ENCODE measurements around the gene BBS2.
A peak's percentile ranks its signal among the peaks of the same experiment; 100 is the strongest.

BBS2 gene, protein sequence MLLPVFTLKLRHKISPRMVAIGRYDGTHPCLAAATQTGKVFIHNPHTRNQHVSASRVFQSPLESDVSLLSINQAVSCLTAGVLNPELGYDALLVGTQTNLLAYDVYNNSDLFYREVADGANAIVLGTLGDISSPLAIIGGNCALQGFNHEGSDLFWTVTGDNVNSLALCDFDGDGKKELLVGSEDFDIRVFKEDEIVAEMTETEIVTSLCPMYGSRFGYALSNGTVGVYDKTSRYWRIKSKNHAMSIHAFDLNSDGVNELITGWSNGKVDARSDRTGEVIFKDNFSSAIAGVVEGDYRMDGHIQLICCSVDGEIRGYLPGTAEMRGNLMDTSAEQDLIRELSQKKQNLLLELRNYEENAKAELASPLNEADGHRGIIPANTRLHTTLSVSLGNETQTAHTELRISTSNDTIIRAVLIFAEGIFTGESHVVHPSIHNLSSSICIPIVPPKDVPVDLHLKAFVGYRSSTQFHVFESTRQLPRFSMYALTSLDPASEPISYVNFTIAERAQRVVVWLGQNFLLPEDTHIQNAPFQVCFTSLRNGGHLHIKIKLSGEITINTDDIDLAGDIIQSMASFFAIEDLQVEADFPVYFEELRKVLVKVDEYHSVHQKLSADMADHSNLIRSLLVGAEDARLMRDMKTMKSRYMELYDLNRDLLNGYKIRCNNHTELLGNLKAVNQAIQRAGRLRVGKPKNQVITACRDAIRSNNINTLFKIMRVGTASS

GRCh38 chr16:56519459-56520250 lies at the start of gene BBS2:
TSS of gene BBS2 (minus strand) at chr16:56520024. CDS start at chr16:56519862, 162 bp downstream.
- DNase-seq, result peak in 57 of 58 donors; percentile 60 to 95 (median 87)

GRCh38 chr16:56564793-56565477 lies 45.1 kb upstream of the BBS2 start, which contains the start of gene MT4:
TSS of gene MT4 (plus strand) at chr16:56565073. CDS start at chr16:56565129, 56 bp downstream.
- DNase-seq, result no peak

DNA sequence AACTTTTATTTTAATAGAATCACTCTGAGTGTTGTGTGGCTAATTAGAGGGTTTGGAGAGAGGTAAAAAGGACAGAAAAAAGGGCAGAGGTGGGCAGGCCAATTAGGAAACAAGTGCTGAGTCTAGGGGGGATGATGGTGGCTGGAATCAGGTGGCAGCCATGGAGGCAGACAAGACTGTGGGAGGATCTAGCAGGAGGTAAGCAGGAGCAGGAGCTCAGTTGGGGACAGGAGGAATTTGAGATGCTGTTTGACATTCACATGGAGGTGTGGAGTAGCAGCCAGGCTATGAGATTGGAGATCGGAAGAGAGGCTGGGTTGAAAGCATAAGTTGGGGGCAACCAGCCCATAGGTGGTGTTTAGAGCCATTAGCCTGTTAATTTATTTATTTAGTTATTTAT lies 41.3 kb upstream of the BBS2 start:
- DNase-seq, result no peak

GRCh38 chr16:56560447-56560846 lies 40.6 kb upstream of the BBS2 start:
- DNase-seq, result no peak

DNA sequence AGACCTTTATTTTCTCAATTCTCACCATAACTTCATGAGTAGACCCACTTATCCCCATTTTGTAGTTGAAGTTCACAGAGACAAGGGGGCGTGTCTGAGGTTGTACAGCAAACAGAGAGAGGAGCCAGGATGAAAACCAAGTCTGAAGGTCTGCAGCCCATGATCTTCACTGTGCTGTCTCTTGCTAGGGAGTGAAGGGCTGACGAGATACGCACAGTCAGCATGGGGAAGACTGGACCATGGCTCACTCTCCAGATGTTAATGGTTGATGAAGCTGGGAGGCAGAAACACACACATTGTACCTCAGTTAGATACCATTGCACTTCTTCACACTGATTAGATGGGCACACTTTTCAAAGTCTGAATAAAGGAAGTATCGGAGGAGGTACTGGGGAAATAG lies 39.3 kb upstream of the BBS2 start:
- DNase-seq, result no peak

DNA sequence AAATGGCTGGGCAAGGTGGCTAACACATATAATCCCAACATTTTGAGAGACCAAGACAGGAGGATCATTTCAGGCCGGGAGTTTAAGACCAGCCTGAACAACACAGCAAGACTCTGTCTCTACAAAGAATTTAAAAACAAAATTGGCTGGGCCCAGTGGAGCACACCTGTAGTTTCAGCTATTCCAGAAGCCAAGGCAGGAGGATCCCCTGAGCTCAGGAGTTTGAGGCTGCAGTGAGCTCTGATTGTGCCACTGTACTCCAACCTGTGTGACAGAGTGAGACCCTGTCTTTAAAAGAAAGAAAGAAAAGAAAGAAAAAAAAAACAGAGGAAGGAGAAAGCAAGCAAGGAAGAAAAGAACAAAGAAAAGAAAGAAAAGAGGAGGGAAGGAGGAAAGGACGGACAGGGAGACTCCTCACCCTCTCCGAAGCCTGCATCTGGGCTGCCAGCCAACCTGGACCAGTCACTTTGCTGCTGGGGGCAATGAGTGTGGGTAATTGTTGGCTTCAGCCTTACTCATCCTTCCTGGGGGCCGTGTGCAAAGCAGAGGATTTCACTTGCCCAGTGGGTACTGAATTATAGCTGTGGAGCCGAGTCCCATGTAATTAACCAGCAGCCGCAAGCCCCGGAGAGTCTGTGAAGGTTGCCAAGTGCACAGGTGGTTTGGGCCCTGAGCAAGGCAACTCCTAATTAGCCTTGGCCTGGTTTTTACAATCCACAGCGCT lies 38.4 kb upstream of the BBS2 start:
- peak in 55 of 58 donors; percentile 17 to 89 (median 63) for DNase-seq

GRCh38 chr16:56554441-56554840 lies 34.6 kb upstream of the BBS2 start:
- DNase-seq, result no peak

GRCh38 chr16:56551796-56552738 lies 32.2 kb upstream of the BBS2 start:
- peak in 54 of 58 donors; percentile 14 to 93 (median 68) for DNase-seq

- DNase-seq, result peak in 1 of 58 donors; percentile 12
These were observed 30.0 kb upstream of the BBS2 start for GRCh38 chr16:56549744-56550385.

DNA sequence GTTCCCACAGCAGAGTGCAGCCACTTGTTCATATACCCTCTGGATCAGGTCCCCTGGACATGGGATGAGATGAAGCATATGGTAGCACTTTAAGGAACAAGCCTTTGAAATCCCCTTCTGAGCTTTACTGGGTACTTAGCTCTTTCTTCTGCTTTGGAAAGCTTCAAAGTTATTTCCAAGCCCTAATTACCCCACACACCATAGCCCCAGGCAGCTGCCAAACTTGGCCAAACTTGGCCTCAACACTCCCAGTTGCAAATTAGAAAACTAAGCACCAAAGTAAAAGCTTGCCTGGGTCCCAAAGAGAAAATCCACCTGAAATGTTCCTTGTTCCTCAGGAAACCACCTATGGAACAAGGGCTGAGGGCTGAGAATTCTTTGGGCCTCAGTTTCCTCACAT lies 29.3 kb upstream of the BBS2 start:
- DNase-seq, result peak in 11 of 58 donors; percentile 4 to 48 (median 10)

DNA sequence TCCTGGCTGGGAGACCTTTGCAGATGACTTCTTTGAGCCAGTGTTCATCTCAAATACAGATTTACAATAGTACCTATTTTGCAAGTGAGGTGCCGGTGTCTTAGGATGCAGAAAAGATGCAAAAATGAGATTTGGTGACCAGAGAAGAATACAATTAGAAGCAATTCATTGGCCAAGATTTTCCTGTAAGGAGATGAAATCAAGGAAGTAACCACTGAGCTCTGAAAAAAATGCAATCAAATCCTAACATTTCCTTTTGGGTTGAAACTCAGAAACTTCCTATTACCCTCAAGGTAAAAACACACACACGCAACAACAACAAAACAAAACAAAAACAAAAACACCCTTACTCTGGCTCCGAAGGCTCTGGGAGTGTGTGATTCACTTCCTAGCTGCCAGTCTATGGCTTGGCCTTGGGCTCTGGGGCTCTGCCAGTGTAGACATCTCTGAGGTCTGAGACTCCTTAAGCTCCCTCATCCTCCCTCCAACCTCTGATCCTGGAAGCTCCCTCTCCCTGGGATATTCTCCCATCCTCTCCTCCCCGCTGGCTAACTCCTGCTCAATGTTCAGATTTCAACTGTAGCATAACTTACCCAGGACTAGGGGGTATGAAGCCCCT lies 28.2 kb upstream of the BBS2 start:
- peak in 4 of 58 donors; percentile 10 to 55 (median 26) for DNase-seq

DNA sequence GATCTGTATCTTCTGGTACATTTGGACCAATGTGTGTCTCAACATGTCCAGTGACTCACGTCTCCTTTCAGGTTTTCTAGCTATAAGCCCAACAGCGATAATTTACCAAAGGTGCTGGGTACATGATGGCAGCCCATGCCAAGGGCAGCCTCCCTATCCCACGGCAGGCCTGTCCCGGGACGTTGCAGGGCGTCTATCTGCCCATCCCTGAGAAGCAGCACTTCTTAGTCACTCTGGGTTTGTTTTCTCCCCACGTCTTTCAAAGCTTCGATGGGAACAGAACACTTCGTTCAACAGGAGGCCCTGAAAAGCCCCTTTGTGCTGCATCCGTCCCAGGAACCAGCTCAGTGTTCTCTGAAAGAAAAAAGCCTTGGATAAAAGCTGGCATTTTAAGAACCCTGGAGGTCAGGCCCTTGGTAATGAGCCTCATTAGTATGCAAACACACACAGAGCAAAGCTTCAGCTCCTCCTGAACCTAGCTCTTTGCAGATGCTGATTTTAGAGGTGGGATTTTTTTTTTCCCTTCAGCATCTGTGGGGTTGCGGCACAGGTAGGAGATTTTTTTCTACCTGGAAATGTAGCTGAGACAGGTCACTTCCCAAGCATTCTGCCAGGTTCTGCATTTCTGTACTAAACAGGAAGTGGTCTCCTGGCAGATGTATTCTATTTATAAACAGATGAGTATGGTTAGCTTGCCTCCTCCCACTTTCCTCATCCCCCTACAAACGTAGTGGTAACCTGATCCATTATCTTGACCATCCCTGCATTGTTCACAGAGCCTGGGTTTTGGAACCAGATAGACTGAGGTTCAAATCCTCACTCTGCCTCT lies 27.5 kb upstream of the BBS2 start:
- DNase-seq, result peak in 53 of 58 donors; percentile 10 to 95 (median 72)

DNA sequence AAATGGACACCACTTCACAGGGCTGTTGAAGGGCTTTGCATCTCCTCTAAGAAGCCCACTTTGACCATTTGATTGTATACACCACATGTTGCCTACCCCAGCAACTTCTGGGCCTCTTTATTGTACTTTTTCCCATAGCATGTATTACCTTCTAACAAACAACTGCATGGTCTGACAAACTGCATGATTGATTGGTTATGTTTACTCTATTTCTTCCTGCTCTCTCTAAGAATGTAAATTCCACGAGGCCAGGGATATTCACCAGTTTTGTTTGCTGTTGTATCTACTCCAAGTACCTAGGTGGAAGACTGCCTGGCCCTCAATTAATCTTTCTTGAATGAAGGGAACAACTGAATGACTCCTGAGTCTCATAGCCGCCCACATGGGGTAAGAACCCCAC lies 22.2 kb upstream of the BBS2 start:
- no peak for DNase-seq

DNA sequence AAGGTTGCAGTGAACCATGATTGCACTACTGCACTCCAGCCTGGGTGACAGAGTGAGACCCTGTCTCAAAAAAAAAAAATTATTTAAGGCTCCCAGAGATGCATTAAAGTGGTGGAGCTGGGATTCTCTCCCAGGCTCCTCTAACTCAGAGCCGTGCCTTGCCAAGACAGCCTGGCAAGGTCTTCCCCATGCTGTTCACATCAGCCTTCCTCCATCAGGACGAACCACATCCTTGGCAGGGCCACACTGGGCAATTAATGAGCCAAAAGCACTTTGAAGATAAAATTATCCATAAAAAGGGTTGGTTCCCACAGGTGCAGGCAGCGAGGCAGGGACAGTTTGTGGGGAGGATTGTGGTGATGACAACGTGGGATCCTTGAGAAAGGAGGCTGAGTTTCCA lies 19.8 kb upstream of the BBS2 start:
- DNase-seq, result peak in 1 of 58 donors; percentile 25

DNA sequence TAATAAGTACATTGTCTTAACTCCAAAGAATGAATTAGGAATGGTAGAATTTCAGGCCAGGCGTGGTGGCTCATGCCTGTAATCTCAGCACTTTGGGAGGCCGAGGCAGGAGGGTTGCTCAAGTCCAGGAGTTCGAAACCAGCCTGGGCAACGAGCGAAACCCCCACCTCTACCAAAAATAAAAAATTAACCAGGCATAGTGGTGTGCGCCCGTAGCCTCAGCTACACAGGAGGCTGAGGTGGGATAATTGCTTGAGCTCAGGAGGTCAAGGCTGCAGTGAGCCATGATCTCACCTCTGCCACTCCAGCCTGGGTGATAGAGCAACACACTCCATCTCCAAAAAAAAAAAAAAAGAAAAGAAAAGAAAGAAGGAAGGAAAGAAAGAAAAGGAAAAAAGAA lies 18.5 kb upstream of the BBS2 start:
- no peak for DNase-seq

- DNase-seq, result no peak
These were observed 15.1 kb upstream of the BBS2 start for GRCh38 chr16:56534847-56535383.

GRCh38 chr16:56532714-56533113 lies 12.9 kb upstream of the BBS2 start:
- no peak for DNase-seq
